ENCODE measurements around the gene KLHL21.

The KLHL21 gene

DNA sequence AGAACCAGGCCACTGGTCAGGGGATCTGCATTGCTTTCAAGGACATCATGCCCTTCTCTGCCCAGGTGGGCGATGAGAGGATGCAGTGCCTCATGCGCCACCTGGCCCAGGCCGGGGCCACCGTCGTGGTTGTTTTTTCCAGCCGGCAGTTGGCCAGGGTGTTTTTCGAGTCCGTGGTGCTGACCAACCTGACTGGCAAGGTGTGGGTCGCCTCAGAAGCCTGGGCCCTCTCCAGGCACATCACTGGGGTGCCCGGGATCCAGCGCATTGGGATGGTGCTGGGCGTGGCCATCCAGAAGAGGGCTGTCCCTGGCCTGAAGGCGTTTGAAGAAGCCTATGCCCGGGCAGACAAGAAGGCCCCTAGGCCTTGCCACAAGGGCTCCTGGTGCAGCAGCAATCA is 27.9 kb downstream of the KLHL21 start:
- TF ChIP-seq GATA2 (IDR thresholded peaks at IDR 0.05; ENCODE audit: low read depth, low read length): no peak
- TF ChIP-seq GATA3 (IDR thresholded peaks at IDR 0.05; ENCODE audit: low read depth, low read length): no peak

DNA sequence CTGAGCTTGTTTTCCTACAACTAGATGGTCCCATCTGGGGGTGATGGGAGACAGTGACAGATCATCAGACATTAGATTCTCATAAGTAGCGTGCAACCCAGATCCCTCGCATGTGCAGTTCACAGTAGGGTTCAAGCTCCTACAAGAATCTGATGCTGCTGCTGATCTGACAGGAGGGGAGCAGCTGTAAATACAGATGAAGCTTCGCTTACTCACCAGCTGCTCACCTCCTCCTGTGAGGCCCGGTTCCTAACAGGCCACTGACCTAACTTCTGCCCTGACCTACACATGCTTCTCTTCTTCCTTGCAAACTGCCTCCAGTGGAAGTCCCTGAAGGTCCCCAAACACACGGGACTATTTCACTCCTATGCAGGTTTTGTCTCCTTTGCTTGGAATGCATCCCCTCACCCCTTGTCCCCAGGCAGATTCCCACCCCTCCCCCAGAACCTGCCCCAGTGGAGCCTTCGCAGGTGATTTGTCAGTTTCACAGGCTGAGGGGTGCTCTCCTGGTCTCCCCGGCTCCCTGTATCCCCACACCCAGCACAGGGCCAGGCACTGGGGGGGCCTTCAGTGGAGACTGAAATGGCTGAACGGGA is 28.5 kb downstream of the KLHL21 start:
- TF ChIP-seq GATA2 (IDR thresholded peaks at IDR 0.05; ENCODE audit: low read depth, low read length) (no peak), GATA3 (IDR thresholded peaks at IDR 0.05; ENCODE audit: low read depth, low read length) (no peak)

DNA sequence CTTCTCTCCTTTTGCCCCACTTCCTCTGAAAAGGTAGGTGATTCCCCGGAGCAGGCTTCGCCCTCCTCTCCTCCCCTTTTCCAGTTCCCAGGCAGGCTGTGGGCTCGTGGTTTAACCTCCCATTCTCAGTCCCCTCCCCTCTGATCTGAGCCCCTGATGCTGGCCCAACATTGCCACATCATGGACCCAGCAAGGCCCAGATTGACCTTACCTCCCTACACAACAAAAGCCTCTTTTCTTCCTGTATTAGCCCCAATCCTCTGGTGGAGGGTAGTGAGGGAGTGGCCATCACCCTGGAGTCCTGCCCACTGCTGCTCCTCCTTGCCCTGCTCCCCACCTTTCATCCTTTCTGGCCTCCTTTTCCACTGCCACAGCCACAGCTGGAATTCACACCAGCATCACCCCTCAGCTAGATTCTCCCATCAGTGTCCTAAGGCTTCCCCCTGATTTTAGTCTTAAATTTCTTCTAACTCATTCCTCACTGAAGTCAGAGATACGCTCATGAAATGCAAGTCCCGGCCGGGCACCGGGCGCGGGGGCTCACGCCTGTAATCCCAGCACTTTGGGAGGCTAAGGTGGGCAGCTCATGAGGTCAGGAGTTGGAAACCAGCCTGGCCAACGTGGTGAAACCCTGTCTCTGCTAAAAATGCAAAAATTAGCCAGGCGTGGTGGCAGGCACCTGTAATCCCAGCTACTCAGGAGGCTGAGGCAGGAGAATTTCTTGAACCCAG is 29.9 kb downstream of the KLHL21 start:
- TF ChIP-seq GATA3 (IDR thresholded peaks at IDR 0.05; ENCODE audit: low read depth, low read length): no peak
- no peak for TF ChIP-seq GATA2 (IDR thresholded peaks at IDR 0.05; ENCODE audit: low read depth, low read length)

DNA sequence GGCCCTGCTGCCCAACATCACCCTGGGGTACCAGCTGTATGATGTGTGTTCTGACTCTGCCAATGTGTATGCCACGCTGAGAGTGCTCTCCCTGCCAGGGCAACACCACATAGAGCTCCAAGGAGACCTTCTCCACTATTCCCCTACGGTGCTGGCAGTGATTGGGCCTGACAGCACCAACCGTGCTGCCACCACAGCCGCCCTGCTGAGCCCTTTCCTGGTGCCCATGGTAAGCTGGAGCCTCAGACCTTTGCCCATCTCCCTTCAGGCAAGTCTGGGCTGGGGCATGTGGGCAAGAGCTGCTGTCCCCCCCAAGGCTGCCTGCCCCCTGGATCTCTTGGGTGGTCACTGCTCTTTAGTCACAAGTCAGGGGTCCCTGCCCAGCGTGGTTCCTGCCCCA is 31.7 kb downstream of the KLHL21 start:
- TF ChIP-seq GATA2 (IDR thresholded peaks at IDR 0.05; ENCODE audit: low read depth, low read length): no peak
- no peak for TF ChIP-seq GATA3 (IDR thresholded peaks at IDR 0.05; ENCODE audit: low read depth, low read length)

DNA sequence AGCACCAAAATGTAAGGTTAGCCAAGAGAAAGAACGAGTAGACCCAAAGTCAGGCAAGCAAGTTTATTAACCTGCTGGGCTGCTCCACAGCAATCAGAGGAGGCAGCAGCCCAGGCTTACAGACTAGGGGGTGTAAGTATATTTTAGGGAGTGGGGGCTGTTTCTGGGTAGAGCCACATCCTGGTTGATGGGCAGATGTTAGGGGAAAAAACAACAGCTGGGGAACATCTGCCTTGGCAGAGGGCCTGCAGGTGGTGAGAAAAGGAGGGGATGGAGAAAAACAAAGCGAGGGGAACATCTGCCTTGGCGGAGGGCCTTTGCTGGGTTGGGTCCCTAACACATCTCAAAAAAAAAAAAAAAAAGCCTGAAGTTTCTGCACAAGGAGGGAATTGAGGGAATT is 32.6 kb downstream of the KLHL21 start:
- TF ChIP-seq GATA2 (IDR thresholded peaks at IDR 0.05; ENCODE audit: low read depth, low read length) (no peak), GATA3 (IDR thresholded peaks at IDR 0.05; ENCODE audit: low read depth, low read length) (no peak)

DNA sequence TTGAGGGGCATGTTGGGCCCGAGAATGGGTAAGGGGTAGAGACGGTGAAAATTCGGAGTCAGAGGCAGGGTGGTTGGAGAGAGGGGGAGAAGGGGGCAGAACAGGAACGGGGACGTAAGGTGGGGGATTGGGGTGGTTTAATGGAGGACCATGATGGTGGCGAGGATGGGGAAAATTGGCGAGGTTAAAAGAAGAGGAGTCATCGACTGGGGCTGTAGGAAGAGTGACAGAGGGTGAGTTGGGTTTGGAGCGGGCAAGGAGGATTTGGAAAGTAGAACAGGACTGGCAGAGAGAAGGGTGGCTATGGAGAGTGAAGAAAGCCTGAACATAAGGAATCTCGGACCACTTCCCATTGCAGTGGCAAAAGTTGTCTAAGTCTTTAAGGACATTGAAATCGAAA is 33.6 kb downstream of the KLHL21 start:
- TF ChIP-seq GATA3 (IDR thresholded peaks at IDR 0.05; ENCODE audit: low read depth, low read length) (no peak), GATA2 (IDR thresholded peaks at IDR 0.05; ENCODE audit: low read depth, low read length) (no peak)

DNA sequence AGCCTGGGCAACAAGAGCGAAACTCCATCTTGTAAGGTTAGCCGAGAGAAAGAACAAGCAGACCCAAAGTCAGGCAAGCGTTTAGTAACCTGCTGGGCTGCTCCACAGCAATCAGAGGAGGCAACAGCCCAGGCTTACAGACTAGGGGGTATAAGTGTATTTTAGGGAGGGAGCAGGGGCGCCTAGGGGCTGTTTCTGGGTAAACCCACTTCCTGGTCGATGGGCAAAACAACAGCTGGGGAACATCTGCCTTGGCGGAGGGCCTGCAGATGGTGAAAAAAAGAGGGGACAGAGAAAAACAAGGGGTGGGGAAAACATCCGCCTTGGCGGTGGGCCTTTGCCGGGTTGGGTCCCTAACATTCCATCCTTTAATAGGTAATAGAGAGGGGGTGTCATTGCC is 42.4 kb downstream of the KLHL21 start:
- TF ChIP-seq GATA2 (IDR thresholded peaks at IDR 0.05; ENCODE audit: low read depth, low read length) (no peak), GATA3 (IDR thresholded peaks at IDR 0.05; ENCODE audit: low read depth, low read length) (no peak)

DNA sequence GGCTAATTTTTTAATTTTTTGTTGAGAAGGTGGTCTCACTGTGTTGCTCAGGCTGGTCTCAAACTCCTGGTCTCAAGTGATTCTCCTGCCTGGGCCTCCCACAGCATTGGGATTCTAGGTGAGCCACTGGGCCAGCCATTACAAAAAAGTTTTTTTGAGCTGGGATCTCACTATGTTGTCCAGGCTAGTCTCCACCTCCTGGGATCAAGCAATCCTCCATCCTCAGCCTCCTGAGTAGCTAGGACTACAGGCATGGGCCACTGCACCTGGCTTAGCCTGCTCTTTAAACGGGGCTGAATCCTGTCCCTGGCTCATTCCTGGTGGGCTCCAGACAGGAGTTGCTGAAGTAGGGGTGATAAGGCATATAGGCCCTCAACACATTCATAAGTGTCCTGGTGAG is 45.1 kb downstream of the KLHL21 start:
- TF ChIP-seq GATA3 (IDR thresholded peaks at IDR 0.05; ENCODE audit: low read depth, low read length): no peak
- no peak for TF ChIP-seq GATA2 (IDR thresholded peaks at IDR 0.05; ENCODE audit: low read depth, low read length)

DNA sequence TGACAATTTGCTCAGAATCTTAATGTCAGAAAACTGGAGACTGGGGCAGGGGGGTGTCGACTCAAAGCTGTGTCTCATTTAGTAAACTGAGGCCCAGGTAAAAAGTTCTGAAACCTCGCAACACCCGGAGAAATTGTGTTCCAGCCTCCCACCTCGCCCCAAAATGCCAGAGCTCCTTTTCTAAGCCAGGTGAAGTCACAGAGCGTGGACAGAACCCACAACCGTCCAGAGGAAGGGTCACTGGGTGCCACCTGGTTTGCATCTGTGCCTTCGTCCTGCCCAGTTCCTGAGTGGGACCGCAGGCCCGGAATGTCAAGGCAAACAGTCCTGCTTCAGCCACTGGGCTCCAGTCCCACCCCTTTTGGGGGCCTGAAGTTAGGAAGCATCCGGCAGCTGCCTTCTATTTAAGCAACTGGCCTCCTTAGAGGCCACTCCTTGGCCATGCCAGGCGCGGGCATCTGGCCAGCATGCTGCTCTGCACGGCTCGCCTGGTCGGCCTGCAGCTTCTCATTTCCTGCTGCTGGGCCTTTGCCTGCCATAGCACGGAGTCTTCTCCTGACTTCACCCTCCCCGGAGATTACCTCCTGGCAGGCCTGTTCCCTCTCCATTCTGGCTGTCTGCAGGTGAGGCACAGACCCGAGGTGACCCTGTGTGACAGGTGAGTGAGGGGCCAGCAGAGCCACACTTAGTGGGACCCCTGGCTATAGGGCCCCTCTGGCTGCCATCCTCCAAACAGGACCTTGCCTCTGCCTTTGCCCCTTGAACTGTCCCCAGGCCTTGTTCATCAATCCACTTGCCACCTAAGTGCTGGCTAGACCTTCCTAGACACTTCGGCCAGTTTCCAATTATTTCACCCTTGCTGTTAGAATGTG is 47.5 kb downstream of the KLHL21 start, which contains the start of gene TAS1R1:
Gene TAS1R1 (plus strand): TSS at position 401 of the 872 bp plus-strand sequence. CDS start 67 bp downstream, at position 468.
- no peak for TF ChIP-seq GATA3 (IDR thresholded peaks at IDR 0.05; ENCODE audit: low read depth, low read length)
- no peak for TF ChIP-seq GATA2 (IDR thresholded peaks at IDR 0.05; ENCODE audit: low read depth, low read length)

DNA sequence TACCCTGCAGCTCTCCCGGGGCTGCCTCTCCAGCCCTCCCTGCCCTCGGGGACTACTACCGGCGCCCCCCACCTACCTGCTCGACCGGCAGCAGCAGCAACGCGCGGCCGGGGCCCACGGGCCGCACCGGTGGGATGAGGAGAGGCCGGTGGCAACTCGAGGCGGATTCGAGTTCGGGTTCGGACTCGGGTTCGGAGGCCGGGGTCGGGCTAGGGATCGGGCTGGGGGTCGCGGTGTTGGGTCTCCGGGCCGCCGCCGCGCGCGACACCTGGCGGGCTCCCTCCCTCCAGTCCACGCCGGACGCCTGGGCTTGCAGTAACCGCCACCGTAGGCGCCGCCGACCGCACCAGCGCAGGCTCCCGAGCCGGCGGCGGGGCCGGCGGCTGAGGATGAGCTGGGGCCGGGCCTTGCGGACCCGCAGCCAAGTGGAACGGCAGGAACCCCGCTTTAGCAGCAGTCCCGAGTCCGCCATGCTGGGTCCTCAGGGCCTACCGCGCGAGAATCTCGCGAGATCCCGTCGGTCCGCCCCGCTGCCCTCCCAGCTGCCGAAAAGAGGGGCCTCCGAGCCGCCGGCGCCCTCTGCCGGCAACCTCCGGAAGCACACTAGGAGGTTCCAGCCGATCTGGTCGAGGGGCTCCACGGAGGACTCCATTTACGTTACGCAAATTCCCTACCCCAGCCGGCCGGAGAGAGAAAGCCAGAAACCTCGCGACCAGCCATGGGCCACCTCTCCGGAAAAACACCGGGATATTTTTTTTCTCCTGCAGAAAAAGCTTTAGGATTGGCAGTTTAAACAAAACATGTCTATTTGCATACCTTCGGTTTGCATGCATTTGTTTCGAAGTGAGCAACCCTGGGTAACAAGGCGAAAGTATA is 48.4 kb downstream of the KLHL21 start, which contains the start of gene NOL9:
Gene NOL9 (minus strand): TSS at position 483 of the 876 bp plus-strand sequence. CDS start 11 bp downstream, at position 472.
- TF ChIP-seq GATA2 (IDR thresholded peaks at IDR 0.05; ENCODE audit: low read depth, low read length) (no peak), GATA3 (IDR thresholded peaks at IDR 0.05; ENCODE audit: low read depth, low read length) (no peak)

DNA sequence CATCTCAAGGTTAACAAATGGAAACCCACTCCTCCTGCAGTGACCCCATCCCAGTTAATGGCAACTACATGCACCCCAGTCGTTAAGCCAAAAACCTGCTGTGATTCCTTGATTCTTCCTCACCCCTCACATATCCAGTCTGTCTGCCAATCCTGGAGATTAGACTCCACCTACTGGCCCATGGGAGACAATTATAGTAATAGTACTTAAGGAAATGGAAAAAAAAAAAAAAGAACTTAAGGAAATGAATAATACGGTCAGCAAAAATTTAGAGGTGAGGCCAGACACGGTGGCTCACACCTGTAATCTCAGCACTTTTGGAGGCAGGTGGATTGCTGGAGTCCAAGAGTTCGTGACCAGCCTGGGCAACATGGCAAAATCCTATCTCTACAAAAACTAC is 55.4 kb downstream of the KLHL21 start:
- TF ChIP-seq GATA2 (IDR thresholded peaks at IDR 0.05; ENCODE audit: low read depth, low read length): no peak
- TF ChIP-seq GATA3 (IDR thresholded peaks at IDR 0.05; ENCODE audit: low read depth, low read length): no peak

DNA sequence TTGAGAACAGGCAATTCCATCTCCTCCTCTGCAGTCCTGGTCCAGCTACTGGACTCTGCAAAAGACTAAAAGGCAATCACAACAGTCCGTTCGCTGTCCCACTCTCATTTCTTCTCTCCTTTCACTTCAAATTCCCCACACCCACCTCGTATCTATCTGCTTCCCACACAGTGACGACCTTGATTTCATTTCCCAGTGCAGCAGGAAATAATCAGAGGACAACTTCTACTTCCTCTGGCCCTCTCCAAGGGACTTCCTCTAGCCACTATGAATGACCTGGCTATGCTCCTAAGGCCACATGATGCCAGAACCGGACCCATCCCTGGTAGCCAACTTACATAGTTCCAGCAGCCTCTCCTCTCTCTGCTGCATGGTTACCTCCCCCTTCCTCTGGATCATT is 56.3 kb downstream of the KLHL21 start:
- TF ChIP-seq GATA2 (IDR thresholded peaks at IDR 0.05; ENCODE audit: low read depth, low read length) (no peak), GATA3 (IDR thresholded peaks at IDR 0.05; ENCODE audit: low read depth, low read length) (no peak)
